Activated CD4-positive, CD25-positive, alpha-beta regulatory T cell (primary cell): ENCODE data around the gene ERVH48-1.
"Not testable (repeated sequence)": the region's sequence is repeated elsewhere in the genome, so short reads cannot be mapped to it uniquely, and the experiment has no call there.

Experiments
- DNase-seq, 4 experiments: peaks; one replicate each; lab custom pipeline; 2025; lab: John Stamatoyannopoulos, UW

Gene ERVH48-1

GRCh38 chr21:42925114-42925926 lies at the start of gene ERVH48-1:
ERVH48-1 (minus strand) TSS chr21:42925630; CDS start chr21:42919006, 6,624 bp downstream.
- DNase-seq: no peak

GRCh38 chr21:42973991-42974831 lies 48.8 kb upstream of the ERVH48-1 start, which contains the start of gene PKNOX1:
PKNOX1 (plus strand) TSS chr21:42974562; CDS start chr21:43004382, 29,820 bp downstream.
- peak; percentile 98 to 99 (median 98) for DNase-seq

GRCh38 chr21:42973309-42973990 lies 48.0 kb upstream of the ERVH48-1 start:
- DNase-seq: no peak

GRCh38 chr21:42971897-42972275 lies 46.5 kb upstream of the ERVH48-1 start:
- DNase-seq: no peak

GRCh38 chr21:42970946-42971653 lies 45.7 kb upstream of the ERVH48-1 start:
- DNase-seq: no peak

- DNase-seq: no peak
Measured at GRCh38 chr21:42969193-42969600, 43.8 kb upstream of the ERVH48-1 start.

- DNase-seq: not testable (repeated sequence)
Measured at GRCh38 chr21:42967616-42968015, 42.2 kb upstream of the ERVH48-1 start.

GRCh38 chr21:42965211-42965560 lies 39.8 kb upstream of the ERVH48-1 start:
- no peak for DNase-seq

GRCh38 chr21:42964546-42965210 lies 39.2 kb upstream of the ERVH48-1 start:
- no peak for DNase-seq

GRCh38 chr21:42964086-42964485 lies 38.7 kb upstream of the ERVH48-1 start:
- DNase-seq: no peak

GRCh38 chr21:42962380-42963007 lies 37.1 kb upstream of the ERVH48-1 start:
- DNase-seq: no peak

GRCh38 chr21:42959728-42960127 lies 34.3 kb upstream of the ERVH48-1 start:
- DNase-seq: no peak

GRCh38 chr21:42958122-42958521 lies 32.7 kb upstream of the ERVH48-1 start:
- not testable (repeated sequence) for DNase-seq

- DNase-seq: peak; percentile 61 to 83 (median 72)
Measured at GRCh38 chr21:42956824-42957630, 31.6 kb upstream of the ERVH48-1 start.

GRCh38 chr21:42951193-42951592 lies 25.8 kb upstream of the ERVH48-1 start:
- not testable (repeated sequence) for DNase-seq

GRCh38 chr21:42949094-42949755 lies 23.8 kb upstream of the ERVH48-1 start:
- not testable (repeated sequence) for DNase-seq

GRCh38 chr21:42942244-42942643 lies 16.8 kb upstream of the ERVH48-1 start:
- no peak for DNase-seq

- no peak for DNase-seq
Measured at GRCh38 chr21:42941696-42942085, 16.3 kb upstream of the ERVH48-1 start.
